GM04504 (cell line): Measurements from ENCODE around the gene NDST1.
"Not testable (repeated sequence)": the region's sequence is repeated elsewhere in the genome, so short reads cannot be mapped to it uniquely, and the experiment has no call there.

Experiments used
- DNase-seq: peaks from one replicate; pipeline ENCODE4 v3.0.0-alpha.2; 2012; ENCODE audit warnings: low read depth

Gene NDST1

DNA sequence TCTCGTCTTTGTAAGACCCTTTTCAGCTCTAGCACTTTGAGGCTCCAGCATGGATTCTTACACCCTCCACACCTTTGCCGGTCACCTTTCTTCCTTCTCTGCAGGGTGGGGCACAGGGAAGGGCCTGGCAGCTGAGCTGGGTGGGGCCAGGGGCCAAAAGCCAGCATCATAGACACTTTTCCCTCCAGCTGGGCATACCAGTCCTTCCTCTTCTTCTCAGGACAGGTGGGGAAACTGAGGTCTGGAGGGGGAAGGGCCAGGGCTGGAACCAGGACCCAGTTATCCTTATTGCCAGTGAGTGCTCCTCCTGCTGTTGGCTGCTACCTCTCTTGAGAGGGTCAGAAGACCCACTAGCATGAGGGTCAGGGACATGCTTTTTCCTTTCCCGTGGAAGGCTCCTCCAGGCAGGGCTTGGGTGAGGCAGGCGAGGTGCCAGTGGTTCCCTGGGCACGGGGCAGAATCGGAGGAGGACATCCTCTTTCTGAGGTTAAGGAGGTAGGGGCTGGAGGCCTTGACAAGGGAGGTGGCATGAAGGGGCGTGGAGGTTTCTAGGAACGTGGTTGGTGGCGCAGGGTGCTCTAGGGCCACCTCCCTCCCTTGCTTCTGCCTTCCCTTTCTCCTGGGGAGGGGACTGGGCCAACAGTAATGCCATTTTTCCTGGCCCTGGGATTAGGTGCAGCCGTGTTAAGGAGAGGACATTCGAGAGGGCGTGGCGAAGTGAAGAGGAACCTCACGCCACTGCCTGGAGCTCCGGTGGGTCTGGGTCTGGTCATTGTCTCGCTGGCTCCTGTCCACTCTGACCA is at the start of gene NDST1:
NDST1 (plus strand) TSS at position 658 of the 803 bp plus-strand sequence. CDS start 13,124 bp downstream, outside the sequence.
- DNase-seq: no peak

DNA sequence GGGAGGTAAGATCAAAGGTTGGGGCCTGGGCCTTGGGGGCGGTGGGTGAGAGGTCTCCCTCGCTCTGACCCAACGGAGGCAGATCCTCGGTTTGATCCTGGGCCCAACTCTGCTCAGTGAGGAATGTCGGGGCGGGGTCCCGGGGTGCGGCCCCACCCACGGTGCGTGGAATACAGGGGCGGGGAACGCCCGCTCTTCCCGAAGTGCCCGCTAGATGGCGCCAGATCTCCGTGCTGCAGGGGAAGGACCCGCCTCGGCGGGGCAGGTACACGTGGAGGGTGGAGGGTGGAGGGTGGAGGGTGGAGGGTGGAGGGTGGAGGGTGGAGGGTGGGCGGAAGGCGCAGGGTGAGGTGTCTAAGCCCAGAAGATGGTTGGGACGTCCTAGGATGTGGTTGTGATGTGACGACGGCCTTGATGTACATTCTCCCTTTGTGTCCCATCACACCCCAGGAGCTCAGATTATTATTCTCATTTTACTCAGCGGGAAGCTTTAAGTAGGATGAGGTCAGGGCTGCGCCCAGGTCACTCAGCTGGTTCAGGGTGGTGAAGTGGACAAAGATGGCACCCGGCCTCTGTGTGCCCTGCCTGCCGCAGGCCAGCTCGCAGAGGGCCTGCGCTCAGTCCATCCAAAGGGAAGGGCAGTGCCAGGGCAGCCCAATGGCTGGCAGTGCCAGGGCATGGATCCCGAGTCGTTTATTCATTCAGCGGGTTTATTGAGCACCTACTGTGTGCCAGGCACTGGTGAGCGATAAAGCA is 49.0 kb upstream of the NDST1 start:
- DNase-seq: peak; percentile 29

DNA sequence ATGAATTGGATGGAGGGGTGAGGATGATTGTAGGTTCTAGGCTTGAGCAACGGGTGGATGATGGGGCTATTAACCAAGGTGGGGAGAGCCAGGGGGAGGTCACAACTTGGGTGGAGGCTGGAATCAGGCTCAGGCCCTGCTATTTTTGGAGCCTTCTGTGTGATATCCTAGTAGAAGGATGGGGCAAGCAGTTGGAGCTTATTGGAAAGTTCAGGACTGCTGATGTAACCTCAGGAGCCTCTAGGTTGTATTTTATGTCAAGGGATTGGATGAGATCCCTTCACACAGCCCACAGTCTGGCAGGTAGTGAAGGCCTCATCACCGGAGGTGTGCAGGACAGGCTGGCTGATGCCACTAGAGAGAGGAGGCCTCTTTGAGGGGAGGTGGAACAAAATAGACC is 47.1 kb upstream of the NDST1 start:
- DNase-seq: no peak

DNA sequence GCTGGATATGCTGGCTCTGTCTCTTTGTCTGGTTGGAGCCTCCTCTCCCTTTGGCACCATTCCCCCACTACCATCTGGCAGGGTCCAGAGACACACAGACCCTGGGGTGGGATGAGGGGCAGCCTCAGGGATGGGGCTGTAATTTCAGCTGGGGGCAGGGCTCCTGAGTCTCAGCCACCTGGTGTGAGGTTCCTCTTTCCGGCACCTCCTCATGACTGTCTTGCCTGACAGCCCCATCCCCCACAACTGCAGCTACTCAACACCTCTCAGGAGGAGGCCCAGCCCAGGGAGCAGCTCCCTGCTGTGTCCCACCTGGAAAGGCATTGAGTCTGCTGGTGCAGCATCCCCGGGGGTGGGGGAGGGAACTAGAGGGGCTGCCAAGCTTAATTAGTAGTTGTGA is 46.7 kb upstream of the NDST1 start:
- DNase-seq: no peak

DNA sequence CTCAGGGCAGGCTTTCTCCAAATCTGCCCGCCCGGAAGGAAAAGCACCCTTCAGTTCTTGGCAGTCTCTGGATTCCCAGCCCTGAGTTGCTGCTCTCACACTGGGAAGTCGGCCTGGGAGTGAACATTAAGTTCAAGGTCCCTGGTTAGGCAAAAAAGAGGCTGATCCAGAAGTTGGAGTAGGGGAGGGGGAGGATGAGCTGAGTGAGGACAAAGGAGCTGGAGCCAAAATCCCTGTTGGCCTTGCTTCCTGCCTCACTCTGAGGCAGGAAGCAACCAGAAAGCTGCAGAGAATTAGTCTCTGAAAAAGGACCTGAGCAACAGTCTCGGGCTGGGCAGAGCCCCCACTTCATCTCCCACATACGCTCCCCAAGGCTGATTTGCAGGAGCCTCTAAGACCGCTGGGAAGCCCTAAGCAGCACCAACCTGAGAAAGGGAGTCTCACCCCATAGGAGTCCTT is 43.3 kb upstream of the NDST1 start:
- no peak for DNase-seq

DNA sequence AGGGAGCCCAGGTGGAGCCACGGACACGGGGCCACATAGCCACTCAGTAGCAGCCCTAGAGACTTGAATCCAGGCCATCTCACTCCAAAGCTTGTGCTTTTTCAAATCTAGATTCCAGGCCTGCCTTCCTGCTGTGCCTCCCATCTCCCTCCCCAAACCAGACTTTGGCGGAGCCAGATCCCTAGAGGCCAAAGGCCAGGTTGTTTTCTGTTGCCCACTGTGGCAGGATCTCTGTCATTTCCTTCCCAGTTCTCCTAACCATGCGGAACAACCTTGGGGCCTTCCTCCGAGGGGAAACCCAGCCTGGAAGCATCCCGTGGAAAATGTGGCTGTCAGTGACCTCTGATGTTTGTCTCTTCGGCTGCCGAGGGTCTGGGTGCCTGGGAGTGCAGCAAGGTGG is 42.0 kb upstream of the NDST1 start:
- DNase-seq: no peak

DNA sequence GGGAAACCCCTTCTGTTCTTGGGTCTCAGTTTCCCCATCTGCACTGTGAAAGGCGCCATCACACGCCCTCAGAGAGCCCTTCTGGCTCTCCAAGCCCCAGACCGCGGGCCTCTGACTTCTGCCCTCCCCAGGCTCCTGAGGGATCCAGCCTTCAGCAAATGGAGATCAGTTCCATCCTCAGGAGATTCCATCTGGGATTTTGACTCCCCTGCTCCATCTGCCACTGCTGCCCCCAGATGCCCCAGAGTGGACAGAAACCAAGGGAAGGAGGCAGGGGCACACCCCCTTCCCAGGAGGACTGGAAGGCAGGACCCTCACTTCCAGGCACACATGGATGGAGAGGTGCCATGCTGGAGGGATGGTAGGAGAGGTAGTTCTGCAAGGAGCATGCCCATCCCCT is 39.7 kb upstream of the NDST1 start:
- no peak for DNase-seq

DNA sequence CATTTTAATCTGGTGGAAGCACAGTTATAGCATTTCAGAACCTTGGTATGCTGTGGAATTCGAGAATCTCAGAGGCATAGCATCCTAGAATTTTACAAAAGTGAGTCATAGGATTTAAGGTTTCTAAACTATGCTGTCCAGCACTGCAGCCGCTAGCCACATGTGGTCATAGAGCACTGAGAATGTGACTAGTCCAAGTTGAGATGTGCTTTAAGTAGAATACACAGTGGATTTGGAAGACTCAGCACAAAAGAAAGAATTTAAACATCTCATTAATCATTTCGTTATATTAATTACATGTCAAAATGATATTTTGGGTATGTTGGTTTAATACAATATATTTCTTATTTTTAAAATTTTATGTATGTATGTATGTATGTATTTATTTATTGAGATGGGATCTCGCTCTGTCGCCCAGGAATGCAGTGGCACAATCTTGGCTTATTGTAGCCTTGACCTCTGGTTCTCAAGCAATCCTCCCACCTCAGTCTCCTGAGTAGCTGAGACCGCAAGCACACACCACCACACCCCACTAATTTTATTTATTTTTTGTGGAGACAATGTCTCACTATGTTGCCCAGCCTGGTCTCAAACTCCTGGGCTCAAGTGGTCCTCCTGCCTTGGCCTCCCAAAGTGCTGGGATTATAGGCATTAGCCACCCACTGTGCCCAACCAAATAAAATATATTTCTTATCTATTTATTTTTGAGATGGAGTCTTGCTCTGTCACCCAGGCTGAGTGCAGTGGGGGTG is 38.0 kb upstream of the NDST1 start:
- peak; percentile 93 for DNase-seq

DNA sequence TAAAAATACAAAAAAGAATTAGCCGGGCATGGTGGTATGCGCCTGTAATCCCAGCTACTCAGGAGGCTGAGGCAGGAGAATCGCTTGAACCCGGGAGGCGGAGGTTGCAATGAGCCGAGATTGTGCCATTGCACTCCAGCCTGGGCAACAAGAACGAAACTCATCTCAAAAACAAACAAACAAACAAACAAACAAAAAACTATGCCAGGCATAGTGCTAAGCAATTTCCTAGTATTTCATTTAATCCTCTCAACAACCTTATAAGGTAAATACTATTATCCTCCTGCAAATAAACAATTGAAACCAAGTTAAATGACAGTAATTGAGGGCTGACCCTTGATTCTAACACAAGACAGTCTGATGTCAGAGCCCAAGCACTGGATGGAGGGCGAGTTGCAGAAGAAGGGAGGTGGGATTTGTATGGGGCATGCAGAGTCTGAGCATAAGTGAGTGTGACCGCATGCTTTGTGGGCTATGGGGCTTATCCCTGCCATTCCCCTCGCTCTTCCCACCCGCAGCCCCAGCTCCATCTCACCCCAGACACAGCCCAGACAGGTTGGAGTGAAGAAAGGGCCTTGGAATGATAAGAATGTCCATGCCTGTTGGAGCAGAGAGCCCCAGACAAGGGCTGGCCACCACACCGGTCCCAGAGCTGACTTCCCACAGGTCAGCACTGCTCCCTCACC is 34.1 kb upstream of the NDST1 start:
- no peak for DNase-seq

DNA sequence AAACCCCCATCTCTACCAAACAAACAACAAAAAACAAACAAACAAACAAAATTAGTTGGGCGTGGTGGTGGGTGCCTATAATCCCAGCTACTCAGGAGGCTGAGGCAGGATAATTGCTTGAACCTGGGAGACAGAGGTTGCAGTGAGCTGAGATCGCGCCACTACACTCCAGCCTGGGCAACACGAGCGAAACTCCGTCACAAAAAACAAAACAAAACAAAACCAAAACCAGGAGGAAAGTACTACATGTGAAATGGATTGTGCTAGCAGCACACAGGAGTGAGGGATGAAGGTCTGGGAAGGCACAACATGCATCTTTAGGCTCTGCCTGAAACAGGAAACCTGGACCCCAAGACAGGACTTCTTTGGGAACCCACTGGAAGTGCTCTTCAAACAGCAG is 31.4 kb upstream of the NDST1 start:
- not testable (repeated sequence) for DNase-seq

DNA sequence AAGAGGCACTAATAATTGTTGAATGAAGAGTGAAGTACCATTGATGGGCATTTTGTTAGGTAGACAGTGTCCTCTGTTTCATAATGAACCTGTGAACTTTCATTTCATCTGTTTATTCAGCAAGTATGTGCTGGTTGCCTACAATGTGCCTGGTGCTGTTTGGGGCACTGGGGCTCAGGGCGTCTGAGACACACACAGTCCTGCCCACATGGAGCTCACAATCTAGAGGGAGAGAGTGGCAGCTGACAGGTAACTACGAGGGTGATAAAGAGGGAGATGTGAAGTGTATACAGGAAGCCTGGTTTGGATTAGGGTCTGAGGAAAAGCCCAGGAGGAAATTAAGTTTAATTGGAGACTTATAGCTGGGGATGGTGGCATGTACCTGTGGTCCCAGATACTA is 28.5 kb upstream of the NDST1 start:
- DNase-seq: no peak

DNA sequence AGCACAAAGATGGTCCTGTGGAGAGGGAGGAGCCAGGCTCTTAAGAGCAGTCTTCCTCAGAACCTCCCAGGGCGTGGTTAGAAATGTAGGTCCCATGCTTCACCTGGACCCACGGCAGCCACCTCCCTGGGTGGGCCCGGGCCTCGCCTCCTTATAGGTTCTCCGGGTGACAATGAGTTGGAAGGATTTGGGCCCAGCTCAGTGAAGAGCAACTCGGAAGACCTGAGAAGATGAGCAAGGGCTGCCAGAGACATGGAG is 26.3 kb upstream of the NDST1 start:
- DNase-seq: no peak

DNA sequence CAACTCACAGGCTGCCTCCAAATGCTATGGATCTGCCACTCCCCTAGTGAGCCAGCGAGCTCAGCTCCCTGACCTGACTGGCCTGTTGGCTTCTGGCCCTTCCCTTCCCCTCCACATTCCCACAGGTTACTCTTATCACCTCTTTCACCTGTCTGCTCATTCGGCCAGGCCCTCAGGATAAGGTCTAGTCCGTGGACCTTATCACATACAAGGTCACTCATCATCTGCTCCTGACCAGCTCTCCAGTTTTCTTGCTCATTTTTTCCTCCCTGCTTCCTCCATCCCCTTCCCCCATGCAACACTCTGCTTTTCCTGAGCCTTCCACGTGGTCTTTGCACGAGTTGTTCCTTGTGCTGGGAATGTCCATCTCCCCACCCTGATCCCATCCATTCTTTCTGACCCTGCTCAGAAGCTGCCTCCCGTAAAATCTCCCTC is 25.9 kb upstream of the NDST1 start:
- no peak for DNase-seq

DNA sequence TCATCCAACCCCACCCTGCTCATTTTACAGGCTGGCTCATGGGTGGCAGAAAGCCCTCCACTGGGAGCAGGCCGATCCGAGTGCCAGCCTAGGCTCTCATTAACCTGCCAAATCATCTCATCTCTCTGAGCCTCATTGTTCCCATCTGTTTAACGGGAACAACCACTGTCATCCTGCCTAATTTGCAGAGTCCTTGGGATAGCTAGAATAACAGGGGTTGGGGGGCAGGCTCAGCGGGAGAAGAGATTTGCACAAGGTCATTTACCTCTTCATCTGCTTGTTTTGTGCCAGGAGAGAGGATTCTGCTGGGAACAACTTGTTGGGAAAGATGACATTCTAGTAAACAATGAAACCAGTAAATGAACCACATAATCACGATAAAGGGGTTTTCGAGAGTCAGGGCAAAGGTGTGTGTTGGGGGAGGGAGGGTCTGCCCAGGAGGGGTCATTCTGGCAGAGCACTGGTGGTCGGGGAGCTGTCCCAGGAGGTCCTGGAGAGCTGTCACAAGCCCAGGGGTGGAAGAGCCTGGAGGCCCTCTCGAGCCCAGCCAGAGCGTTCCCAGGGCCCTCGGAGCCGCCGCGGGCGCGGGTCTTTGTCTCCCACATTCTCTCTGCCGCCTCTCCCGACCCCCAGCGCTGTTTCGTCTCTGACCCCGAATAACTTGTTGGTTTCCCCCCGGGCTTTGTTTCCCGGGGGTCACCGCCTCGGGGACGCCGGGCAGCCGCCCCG is 22.8 kb upstream of the NDST1 start:
- DNase-seq: no peak

DNA sequence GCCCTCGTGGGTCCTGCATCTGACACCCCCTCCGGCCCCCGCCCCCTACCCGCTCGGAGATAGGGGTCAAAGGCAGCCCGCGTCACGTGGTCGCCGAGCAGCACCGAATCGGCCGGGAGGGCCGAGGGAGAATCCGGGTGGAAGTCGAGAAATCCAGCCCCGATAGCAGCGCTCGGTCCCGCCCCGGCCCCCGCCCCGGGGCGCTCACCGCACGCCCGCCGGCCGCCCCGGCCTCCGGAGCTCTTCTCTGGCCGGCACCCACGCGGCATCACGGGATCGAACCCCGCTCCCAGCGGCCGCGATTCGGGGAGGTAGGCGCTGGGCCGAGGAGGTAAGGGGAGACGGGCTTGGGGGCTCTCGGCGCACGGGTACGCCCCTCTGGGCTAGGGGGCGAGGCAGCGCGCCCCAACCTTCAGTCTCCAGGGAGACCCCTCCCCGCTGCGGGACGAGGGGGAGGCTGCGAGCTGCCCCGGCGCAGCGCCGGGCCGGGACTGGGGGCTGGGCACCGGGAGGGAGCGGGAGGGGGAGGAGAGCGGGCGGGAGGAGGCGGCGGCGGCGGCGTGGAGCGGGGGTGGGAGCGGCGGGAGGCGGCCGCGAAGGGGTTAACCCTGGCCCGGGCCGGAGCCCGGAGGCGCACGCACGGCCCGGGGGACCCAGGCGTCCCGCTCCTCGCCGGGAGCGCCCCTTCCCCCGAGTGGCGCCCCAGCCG is 22.1 kb upstream of the NDST1 start:
- no peak for DNase-seq

DNA sequence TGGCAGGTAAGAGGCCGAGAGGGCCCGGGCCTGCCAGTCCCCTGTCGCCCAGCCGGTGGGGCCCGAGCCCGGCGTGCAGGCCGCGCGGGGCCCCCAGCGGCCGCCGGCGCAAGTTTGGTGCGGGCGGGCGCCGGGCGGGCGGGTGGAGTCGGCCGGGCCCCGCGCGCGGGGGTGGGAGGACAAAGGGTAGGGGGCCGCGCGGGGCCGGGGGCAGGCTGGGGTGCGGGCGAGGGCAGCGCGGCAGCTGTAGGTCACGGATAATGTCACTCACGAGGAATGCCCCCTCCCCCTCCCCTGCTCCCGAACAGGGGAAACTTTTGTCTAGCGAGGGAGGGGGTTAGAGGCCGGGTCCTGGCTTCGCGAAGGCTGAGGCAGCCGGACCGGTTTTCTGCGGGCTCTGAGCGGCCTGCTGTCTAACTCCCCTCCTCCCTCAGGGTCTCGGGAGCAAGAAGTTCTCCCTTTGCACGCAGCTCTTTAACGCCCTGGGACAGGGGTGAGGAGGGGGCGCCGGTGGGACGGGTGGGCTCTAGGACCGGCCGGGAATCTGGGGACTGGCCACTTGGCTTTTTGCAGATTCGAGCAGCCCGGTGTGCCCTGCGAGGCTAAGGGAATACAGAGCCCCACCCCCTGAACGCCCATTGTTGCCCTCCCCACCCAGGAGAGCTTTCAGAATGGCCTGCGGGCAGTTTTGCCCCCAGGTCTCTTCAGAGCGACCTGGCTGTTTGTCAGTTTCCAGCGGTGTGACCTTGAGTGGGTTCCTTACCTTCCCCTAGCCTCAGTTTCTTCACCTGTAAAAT is 21.3 kb upstream of the NDST1 start:
- DNase-seq: no peak

DNA sequence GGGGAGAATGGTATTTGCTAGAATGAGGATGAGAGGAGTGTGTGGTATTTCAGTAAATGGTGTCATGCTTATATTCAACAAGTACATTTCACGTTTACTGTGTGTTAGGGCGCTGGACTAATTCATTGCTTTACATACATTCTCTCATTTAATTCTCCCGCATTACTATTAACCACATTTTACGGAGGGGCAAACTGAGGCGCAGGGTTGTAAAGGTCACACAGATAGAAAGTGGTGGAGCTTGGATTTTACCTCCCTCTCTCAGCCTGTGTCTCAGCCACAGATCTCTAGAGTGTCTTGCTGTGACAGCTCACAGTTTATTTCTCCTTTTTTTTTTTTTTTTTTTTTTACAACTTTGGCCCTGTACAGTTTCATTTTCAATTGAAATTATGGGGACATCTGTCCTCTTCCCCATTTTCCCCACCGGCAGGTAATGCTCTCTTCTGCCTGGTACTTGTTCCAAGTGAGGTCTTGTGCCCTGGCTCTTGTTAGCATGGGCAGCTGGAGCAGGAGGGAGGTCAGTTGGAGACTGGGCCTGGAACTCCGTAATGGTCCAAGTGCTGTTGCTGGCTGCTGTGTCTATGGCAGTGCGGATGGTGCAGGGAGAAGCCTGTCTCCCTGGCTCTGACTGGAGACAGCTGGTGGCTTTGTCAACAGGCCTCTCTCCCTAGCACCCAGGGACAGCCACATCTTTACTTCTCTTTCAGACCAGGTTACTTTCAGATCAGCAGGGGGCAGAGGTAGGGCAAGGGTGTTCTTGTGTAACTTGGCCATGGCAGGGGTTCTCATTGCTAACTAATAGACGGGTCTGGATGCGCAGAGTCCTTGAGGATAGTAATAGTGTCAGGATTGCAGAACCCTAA is 20.5 kb upstream of the NDST1 start:
- DNase-seq: no peak

DNA sequence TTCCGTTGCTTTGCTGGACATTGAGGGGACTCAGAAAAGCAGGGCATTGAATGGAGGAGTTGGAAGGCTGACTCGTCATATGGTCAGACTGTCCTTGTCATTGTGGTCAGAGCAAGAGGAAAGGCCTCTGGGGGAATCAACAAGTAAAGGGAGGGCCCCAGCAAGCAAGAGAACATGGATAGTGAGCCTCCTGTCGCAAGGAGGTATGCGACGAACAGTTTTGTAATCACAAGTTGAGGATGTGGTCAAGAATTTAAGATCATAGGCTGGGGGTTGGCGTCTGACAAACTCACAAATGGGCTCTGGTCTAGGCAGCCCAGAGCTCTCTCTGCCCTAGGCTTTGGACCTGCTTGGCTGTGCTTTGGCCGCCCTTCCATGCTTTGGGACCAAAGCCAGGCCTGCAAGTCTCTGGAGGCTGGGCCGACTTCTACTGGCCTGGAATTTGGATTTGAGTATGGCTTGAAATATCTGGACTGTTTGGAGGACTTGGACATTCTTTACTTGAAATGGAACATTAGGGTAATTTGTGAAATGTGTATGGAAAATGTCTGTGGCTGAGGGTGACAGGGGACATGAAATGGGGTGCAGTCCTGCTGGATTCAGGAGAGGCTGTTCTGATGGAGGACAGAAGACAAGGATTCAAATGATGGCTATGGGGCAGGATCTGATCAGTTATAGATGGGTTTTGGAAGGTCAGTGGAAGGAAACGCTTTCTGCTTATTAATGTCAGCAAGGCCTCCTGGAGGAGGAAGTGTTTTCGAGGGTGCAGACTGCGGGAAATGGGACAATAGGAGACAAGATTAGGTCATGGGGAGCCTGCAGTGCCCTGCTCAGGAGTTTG is 19.2 kb upstream of the NDST1 start:
- DNase-seq: peak; percentile 71
